OCI-LY1 (cell line): Measurements from ENCODE around the gene IPCEF1.

Source experiments
- H2AFZ ChIP-seq: fragments of 200-600 bp; sonication (generic), shearing (Covaris generic); 2 replicates; pipeline ENCODE4 v1.6.0; 2014; ENCODE audit warnings: antibody characterized with exemption, mild to moderate bottlenecking, low read length
- H3F3A ChIP-seq: fragments of 200-600 bp; sonication (generic), shearing (Covaris generic); 2 replicates; pipeline ENCODE4 v1.6.0; 2014; ENCODE audit warnings: mild to moderate bottlenecking, antibody characterized with exemption, low read length, moderate library complexity; ENCODE audit not compliant: insufficient read depth
- H3K27ac ChIP-seq: fragments of 200-600 bp; sonication (generic); 2 replicates; pipeline ENCODE4 v1.5.1; 2014; ENCODE audit warnings: low read length, mixed run types, mild to moderate bottlenecking, low read depth; ENCODE audit not compliant: poor library complexity, severe bottlenecking
- H3K27me3 ChIP-seq: fragments of 200-600 bp; sonication (generic); 2 replicates; pipeline ENCODE4 v1.6.0; 2014; ENCODE audit warnings: antibody characterized with exemption, mild to moderate bottlenecking, low read length, moderate library complexity; ENCODE audit not compliant: insufficient read depth
- H3K36me3 ChIP-seq: fragments of 200-600 bp; sonication (generic); 2 replicates; pipeline ENCODE4 v1.6.1; 2014; ENCODE audit warnings: mild to moderate bottlenecking, antibody characterized with exemption, low read length, moderate library complexity, mixed read lengths; ENCODE audit not compliant: insufficient read depth
- H3K4me1 ChIP-seq: fragments of 200-600 bp; sonication (generic); 2 replicates; pipeline ENCODE4 v1.5.1; 2014; ENCODE audit warnings: mild to moderate bottlenecking, low read length, moderate library complexity; ENCODE audit not compliant: insufficient read depth, severe bottlenecking
- H3K4me2 ChIP-seq: fragments of 200-600 bp; sonication (generic), shearing (Covaris generic); 2 replicates; pipeline ENCODE4 v1.6.1; 2014; ENCODE audit warnings: low read length
- H3K4me3 ChIP-seq: fragments of 200-600 bp; sonication (generic); 2 replicates; pipeline ENCODE4 v1.5.1; 2014; ENCODE audit warnings: low read length, low read depth, mild to moderate bottlenecking, mixed read lengths; ENCODE audit not compliant: poor library complexity, severe bottlenecking
- H3K79me2 ChIP-seq: fragments of 200-600 bp; shearing (Covaris generic); 2 replicates; pipeline ENCODE4 v1.6.1; 2016; ENCODE audit warnings: mixed run types, low read length, mixed read lengths; ENCODE audit not compliant: insufficient read depth
- H3K9ac ChIP-seq: fragments of 200-600 bp; sonication (generic), shearing (Covaris generic); 2 replicates; pipeline ENCODE4 v1.6.1; 2014; ENCODE audit warnings: mild to moderate bottlenecking, low read length, mixed read lengths
- H3K9me2 ChIP-seq: fragments of 200-600 bp; sonication (generic), shearing (Covaris generic); 2 replicates; pipeline ENCODE4 v1.6.1; 2014; ENCODE audit warnings: low read depth, mild to moderate bottlenecking, low read length, mixed read lengths
- H3K9me3 ChIP-seq: fragments of 200-600 bp; shearing (Covaris generic); 2 replicates; pipeline ENCODE4 v1.6.1; 2014; ENCODE audit warnings: low read length, mixed read lengths
- H4K20me1 ChIP-seq: fragments of 200-600 bp; sonication (generic), shearing (Covaris generic); 2 replicates; pipeline ENCODE4 v1.6.0; 2016; ENCODE audit warnings: mild to moderate bottlenecking, low read length; ENCODE audit not compliant: insufficient read depth
- EZH2 ChIP-seq: fragments of 200-600 bp; sonication (generic), shearing (Covaris generic); IDR thresholded peaks from 2 replicates; pipeline ENCODE4 v1.8.0; 2017; ENCODE audit warnings: borderline replicate concordance, mixed run types, mild to moderate bottlenecking, antibody characterized with exemption, low read length, moderate library complexity, mixed read lengths
- TF ChIP-seq, protein P1 (sequence below): fragments of 200-600 bp; sonication (generic), shearing (Covaris generic); IDR thresholded peaks from 2 replicates; pipeline ENCODE4 v1.5.1; 2017; ENCODE audit warnings: mild to moderate bottlenecking, antibody characterized with exemption, low read length, moderate library complexity, mixed read lengths

Gene IPCEF1

DNA sequence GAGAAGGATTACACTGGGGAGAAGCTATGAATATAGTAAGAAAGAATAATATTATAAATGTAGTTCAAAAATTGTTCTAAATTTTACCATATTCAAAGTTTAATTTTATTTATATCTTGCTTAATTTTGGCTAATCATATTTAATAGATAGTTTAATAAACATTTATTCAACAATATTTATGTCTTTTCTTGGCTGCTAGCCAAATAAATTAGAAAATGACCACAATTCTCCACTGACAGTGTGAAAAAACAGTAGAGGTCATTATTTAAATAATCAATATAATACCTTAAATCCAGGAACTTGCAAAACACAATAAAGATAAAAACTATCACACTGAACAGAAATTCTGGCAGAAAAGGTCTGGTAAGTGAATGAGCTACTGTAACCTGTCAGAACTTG lies 145.9 kb downstream of the IPCEF1 start:
- H4K20me1 ChIP-seq = no peaks in the 10 kb centered on the region
- no peaks in the 10 kb centered on the region for H3K4me1 ChIP-seq
- H3K27me3 ChIP-seq = no peaks in the 10 kb centered on the region
- no peak overlapping the region for H3K27ac ChIP-seq
- H3K4me2 ChIP-seq = no peak overlapping the region
- H3K36me3 ChIP-seq = no peaks in the 10 kb centered on the region
- no peak for TF ChIP-seq EZH2
- TF ChIP-seq, protein P1, sequence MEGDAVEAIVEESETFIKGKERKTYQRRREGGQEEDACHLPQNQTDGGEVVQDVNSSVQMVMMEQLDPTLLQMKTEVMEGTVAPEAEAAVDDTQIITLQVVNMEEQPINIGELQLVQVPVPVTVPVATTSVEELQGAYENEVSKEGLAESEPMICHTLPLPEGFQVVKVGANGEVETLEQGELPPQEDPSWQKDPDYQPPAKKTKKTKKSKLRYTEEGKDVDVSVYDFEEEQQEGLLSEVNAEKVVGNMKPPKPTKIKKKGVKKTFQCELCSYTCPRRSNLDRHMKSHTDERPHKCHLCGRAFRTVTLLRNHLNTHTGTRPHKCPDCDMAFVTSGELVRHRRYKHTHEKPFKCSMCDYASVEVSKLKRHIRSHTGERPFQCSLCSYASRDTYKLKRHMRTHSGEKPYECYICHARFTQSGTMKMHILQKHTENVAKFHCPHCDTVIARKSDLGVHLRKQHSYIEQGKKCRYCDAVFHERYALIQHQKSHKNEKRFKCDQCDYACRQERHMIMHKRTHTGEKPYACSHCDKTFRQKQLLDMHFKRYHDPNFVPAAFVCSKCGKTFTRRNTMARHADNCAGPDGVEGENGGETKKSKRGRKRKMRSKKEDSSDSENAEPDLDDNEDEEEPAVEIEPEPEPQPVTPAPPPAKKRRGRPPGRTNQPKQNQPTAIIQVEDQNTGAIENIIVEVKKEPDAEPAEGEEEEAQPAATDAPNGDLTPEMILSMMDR = no peak
- H3K9me3 ChIP-seq = no peaks in the 10 kb centered on the region
- H3F3A ChIP-seq = no peaks in the 10 kb centered on the region
- H2AFZ ChIP-seq = no peak overlapping the region
- no peak overlapping the region for H3K4me3 ChIP-seq
- no peak overlapping the region for H3K9ac ChIP-seq
- H3K79me2 ChIP-seq = no peaks in the 10 kb centered on the region
- H3K9me2 ChIP-seq = no peaks in the 10 kb centered on the region

DNA sequence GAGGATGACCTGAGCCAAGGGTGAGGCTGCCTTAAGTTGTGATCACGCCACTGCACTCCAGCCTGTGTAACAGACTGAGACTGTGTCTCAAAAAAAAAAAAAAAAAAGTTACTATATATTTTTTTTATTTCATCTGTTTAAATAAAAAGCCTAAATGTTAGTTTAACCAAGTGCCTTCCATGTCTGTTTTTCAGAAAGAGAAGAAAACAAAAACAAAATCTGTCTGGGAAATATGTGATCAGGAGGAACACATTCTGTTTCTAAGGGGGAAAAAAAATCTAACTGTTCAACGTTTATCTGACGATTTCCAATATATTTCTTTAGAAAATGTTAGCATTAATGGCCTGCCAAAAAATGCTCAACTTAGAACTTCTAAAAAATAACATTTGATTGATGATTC lies 147.0 kb downstream of the IPCEF1 start:
- Histone ChIP-seq H3F3A (no peaks in the 10 kb centered on the region), H3K79me2 (no peaks in the 10 kb centered on the region), H3K9me2 (no peaks in the 10 kb centered on the region), H3K4me1 (no peaks in the 10 kb centered on the region), H3K27ac (no peak overlapping the region), H2AFZ (no peak overlapping the region), H3K4me2 (no peak overlapping the region), H3K36me3 (no peaks in the 10 kb centered on the region), H3K4me3 (no peak overlapping the region), H3K27me3 (no peaks in the 10 kb centered on the region), H3K9me3 (no peaks in the 10 kb centered on the region), H3K9ac (no peak overlapping the region), H4K20me1 (no peaks in the 10 kb centered on the region)
- TF ChIP-seq, protein P1 = no peak
- TF ChIP-seq EZH2 = no peak

DNA sequence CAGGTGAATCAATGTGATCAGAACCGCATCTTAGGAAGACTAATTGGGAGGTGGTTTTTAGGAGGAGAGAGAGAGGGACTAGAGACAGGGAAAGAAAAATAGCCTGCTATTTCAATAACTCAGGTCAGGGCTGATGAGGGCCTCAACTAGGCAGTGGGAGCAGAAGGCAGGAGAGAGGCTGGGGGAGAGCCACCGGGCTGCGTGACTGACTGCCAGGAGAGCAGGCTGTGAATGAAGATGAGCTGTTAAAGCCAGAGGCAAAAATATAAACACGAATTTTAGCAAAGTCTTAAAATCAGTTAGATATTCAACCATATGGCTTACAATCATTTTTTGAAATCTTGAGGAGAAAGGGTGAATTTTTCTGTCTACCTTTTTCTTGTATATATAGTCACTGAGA lies 149.6 kb downstream of the IPCEF1 start:
- Histone ChIP-seq H3K4me3 (no peak overlapping the region), H3K9me2 (no peaks in the 10 kb centered on the region), H2AFZ (no peak overlapping the region)

More for the DNA sequence above, 149.6 kb downstream of the IPCEF1 start:
- Histone ChIP-seq H3K4me2 (no peak overlapping the region), H3K9me3 (no peaks in the 10 kb centered on the region), H3K4me1 (no peaks in the 10 kb centered on the region), H3K79me2 (no peaks in the 10 kb centered on the region), H3K27me3 (no peaks in the 10 kb centered on the region), H3K36me3 (no peaks in the 10 kb centered on the region), H4K20me1 (no peaks in the 10 kb centered on the region), H3K9ac (no peak overlapping the region), H3K27ac (no peak overlapping the region), H3F3A (no peaks in the 10 kb centered on the region)
- TF ChIP-seq, protein P1 = no peak
- no peak for TF ChIP-seq EZH2
